ENCODE measurements around the gene FYN. TPM values are rescaled to one million over a fixed set of nuclear protein-coding genes. Genes with fewer than 3 reads are reported as not detected.

The FYN gene
- total and polyA plus RNA-seq, 10 of the 15 experiments (the other 5 are each of a cell fraction or from before 2014, with no cell fraction given): 51.4 to 247 (median 138) TPM

- no peak for TF ChIP-seq PBX3 (IDR thresholded peaks at IDR 0.05; ENCODE audit: insufficient replicate concordance, low read depth, low read length)
- TF ChIP-seq RCOR1 (conservative IDR thresholded peaks at IDR 0.05; ENCODE audit: low read depth, low read length): 0 out of 2 replicates have a peak, but pooled peaks have one; percentile 34
- TF ChIP-seq TCF12 (IDR thresholded peaks at IDR 0.05; ENCODE audit: low read depth, low read length): peak; percentile 71; the same call in 1 of the 2 replicates
- peak; percentile 20; the same call in 1 of the 2 replicates for TF ChIP-seq TCF7 (IDR thresholded peaks at IDR 0.05; ENCODE audit: borderline replicate concordance)
- no peak for TF ChIP-seq ATF3 (IDR thresholded peaks at IDR 0.05; ENCODE audit: borderline replicate concordance, extremely low read depth, low read depth, low read length)
- TF ChIP-seq NBN (IDR thresholded peaks at IDR 0.05): peak; percentile 57; the same call in 1 of the 2 replicates
- no peak for TF ChIP-seq HDGF (IDR thresholded peaks at IDR 0.05)
- peak; percentile 87 for TF ChIP-seq NR2C1 (IDR thresholded peaks at IDR 0.05)
- no peak for TF ChIP-seq CTCF (IDR thresholded peaks at IDR 0.05 in 2 of 3, conservative IDR thresholded peaks at IDR 0.05 in 1 of 3; ENCODE audit: control insufficient read depth in 2 of 3, extremely low read depth in 1 of 3, insufficient read depth in 1 of 3, low read depth in 3 of 3, low read length in 3 of 3)
- no peak for TF ChIP-seq POLR2AphosphoS5 (IDR thresholded peaks at IDR 0.05; ENCODE audit: low read length)
- TF ChIP-seq IRF3 (IDR thresholded peaks at IDR 0.05): no peak
- TF ChIP-seq RUNX3 (IDR thresholded peaks at IDR 0.05; ENCODE audit: low read length): peak; percentile 91
- peak; percentile 80 for TF ChIP-seq IKZF1 (conservative IDR thresholded peaks at IDR 0.05)
- peak; percentile 83 for TF ChIP-seq MTA2 (IDR thresholded peaks at IDR 0.05; ENCODE audit: low read depth)
- no peak for TF ChIP-seq GABPA (IDR thresholded peaks at IDR 0.05; ENCODE audit: low read depth)
- TF ChIP-seq FOXM1 (IDR thresholded peaks at IDR 0.05; ENCODE audit: low read depth, low read length): peak; percentile 70; the same call in 1 of the 2 replicates
- TF ChIP-seq RB1 (IDR thresholded peaks at IDR 0.05; ENCODE audit: borderline replicate concordance): no peak
- TF ChIP-seq SP1 (IDR thresholded peaks at IDR 0.05; ENCODE audit: low read depth, low read length): no peak
- TF ChIP-seq FOS (IDR thresholded peaks at IDR 0.05; ENCODE audit: borderline replicate concordance, extremely low read depth, insufficient read length): no peak
- no peak for TF ChIP-seq MXI1 (IDR thresholded peaks at IDR 0.05; ENCODE audit: low read depth, low read length)
- no peak for TF ChIP-seq CEBPB (IDR thresholded peaks at IDR 0.05; ENCODE audit: borderline replicate concordance in 1 of 2, low read depth in 2 of 2, low read length in 2 of 2)
- TF ChIP-seq NFXL1 (IDR thresholded peaks at IDR 0.05; ENCODE audit: borderline replicate concordance): no peak
- TF ChIP-seq BHLHE40 (IDR thresholded peaks at IDR 0.05; ENCODE audit: borderline replicate concordance in 1 of 2, low read depth in 2 of 2, low read length in 1 of 2): peak; percentile 43 to 50; a peak in 2 of 4 replicates
- TF ChIP-seq KDM1A (IDR thresholded peaks at IDR 0.05; ENCODE audit: borderline replicate concordance): no peak
- TF ChIP-seq RELB (IDR thresholded peaks at IDR 0.05; ENCODE audit: low read depth): peak; percentile 65; the same call in 1 of the 2 replicates
- TF ChIP-seq FOXK2 (IDR thresholded peaks at IDR 0.05): no peak
- no peak for TF ChIP-seq ZSCAN29 (IDR thresholded peaks at IDR 0.05)
Observed at GRCh38 chr6:111845441-111845871, 27.8 kb downstream of the FYN start (continued).
